OCI-LY7 (cell line): ENCODE results near the gene PIPOX.

Experiments used
- EZH2phosphoT487 ChIP-seq: fragments of 200-600 bp; sonication (generic); IDR thresholded peaks from 2 replicates; pipeline ENCODE4 v1.6.1; 2018; ENCODE audit warnings: low read depth, borderline replicate concordance, mild to moderate bottlenecking, mixed run types, antibody characterized with exemption, low read length, moderate library complexity, mixed read lengths
- TF ChIP-seq, protein P1 (sequence below): fragments of 200-600 bp; sonication (generic); conservative IDR thresholded peaks from 2 replicates; pipeline ENCODE4 v1.5.1; 2014; ENCODE audit warnings: mild to moderate bottlenecking, antibody characterized with exemption, low read length, moderate library complexity, mixed read lengths

DNA sequence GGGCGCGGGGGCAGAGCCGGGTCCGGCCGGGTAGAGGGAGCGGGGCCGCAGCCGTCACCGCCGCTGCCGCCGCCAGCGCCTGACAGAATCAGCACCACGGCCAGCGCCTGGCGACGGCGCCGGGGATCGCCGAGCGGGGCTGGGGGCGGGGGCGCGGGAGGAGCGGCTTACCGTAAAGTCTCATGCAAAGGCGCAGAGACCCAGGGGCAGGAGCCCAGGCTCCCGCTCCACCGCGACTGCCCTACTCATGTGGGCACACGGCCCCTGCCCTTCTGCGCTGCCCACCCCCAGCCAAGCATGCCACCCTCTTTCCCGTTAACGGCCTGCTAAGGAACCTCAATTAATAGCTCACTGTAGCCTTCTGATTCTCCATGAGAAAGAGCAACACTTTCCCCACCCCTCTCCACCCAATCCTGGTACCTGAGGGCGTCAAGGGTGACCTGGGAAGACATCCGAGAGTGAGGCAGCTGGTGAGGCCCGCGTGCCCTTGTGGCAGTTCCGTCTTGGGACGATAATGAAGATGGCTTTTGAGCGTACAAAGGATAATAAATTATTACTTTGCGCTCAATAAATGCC is 36.9 kb upstream of the PIPOX start, which contains the start of gene SEZ6:
- TF ChIP-seq, protein P1, sequence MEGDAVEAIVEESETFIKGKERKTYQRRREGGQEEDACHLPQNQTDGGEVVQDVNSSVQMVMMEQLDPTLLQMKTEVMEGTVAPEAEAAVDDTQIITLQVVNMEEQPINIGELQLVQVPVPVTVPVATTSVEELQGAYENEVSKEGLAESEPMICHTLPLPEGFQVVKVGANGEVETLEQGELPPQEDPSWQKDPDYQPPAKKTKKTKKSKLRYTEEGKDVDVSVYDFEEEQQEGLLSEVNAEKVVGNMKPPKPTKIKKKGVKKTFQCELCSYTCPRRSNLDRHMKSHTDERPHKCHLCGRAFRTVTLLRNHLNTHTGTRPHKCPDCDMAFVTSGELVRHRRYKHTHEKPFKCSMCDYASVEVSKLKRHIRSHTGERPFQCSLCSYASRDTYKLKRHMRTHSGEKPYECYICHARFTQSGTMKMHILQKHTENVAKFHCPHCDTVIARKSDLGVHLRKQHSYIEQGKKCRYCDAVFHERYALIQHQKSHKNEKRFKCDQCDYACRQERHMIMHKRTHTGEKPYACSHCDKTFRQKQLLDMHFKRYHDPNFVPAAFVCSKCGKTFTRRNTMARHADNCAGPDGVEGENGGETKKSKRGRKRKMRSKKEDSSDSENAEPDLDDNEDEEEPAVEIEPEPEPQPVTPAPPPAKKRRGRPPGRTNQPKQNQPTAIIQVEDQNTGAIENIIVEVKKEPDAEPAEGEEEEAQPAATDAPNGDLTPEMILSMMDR: no peak
- TF ChIP-seq EZH2phosphoT487: no peak
